HT-29 (cell line): ENCODE measurements around the gene RALGPS2. TPM values are rescaled to one million over a fixed set of nuclear protein-coding genes. Genes with fewer than 3 reads are reported as not detected.
A peak's percentile ranks its signal among the peaks of the same experiment; 100 is the strongest.

Source experiments
- DNase-seq: peaks from one replicate; pipeline ENCODE4 v3.0.0-alpha.2; 2015; ENCODE audit warnings: low spot score
- total RNA-seq: library from RNA; depleted of rRNA; stranded (reverse); fragments of >200 nt; shearing (Covaris generic); gene quantifications from 2 replicates; pipeline ENCODE4 v1.2.3, GENCODE V29; 2014; rRNA removed

Gene RALGPS2
- 11.3 and 11.6 TPM in 2 replicates for total RNA-seq

- DNase-seq = peak; percentile 81
These were observed at the start of gene RALGPS2 for GRCh38 chr1:178724728-178725465. Gene RALGPS2, plus strand, starts transcription at chr1:178725244. Its CDS starts 51,521 bp downstream, at chr1:178776765.

GRCh38 chr1:178679237-178679636 is 45.8 kb upstream of the RALGPS2 start:
- no peak for DNase-seq

- no peak for DNase-seq
These were observed 42.6 kb upstream of the RALGPS2 start for GRCh38 chr1:178682429-178682828.

- no peak for DNase-seq
These were observed 42.2 kb upstream of the RALGPS2 start for GRCh38 chr1:178682886-178683285.

GRCh38 chr1:178683291-178683690 is 41.8 kb upstream of the RALGPS2 start:
- no peak for DNase-seq

- no peak for DNase-seq
These were observed 40.9 kb upstream of the RALGPS2 start for GRCh38 chr1:178684111-178684510.

- DNase-seq = peak; percentile 44
These were observed 40.5 kb upstream of the RALGPS2 start for GRCh38 chr1:178684542-178685000.

GRCh38 chr1:178686407-178686806 is 38.6 kb upstream of the RALGPS2 start:
- DNase-seq = no peak

GRCh38 chr1:178688244-178688643 is 36.8 kb upstream of the RALGPS2 start:
- no peak for DNase-seq

- no peak for DNase-seq
These were observed 35.3 kb upstream of the RALGPS2 start for GRCh38 chr1:178689769-178690168.

GRCh38 chr1:178690496-178690895 is 34.5 kb upstream of the RALGPS2 start:
- no peak for DNase-seq

GRCh38 chr1:178692564-178693327 is 32.3 kb upstream of the RALGPS2 start:
- DNase-seq = no peak

- DNase-seq = no peak
These were observed 31.7 kb upstream of the RALGPS2 start for GRCh38 chr1:178693366-178693765.

GRCh38 chr1:178694923-178695525 is 30.0 kb upstream of the RALGPS2 start:
- DNase-seq = no peak

- DNase-seq = no peak
These were observed 22.9 kb upstream of the RALGPS2 start for GRCh38 chr1:178702146-178702545.

GRCh38 chr1:178704833-178705232 is 20.2 kb upstream of the RALGPS2 start:
- DNase-seq = no peak

- no peak for DNase-seq
These were observed 18.6 kb upstream of the RALGPS2 start for GRCh38 chr1:178706432-178706831.

GRCh38 chr1:178713259-178713658 is 11.8 kb upstream of the RALGPS2 start:
- no peak for DNase-seq

- no peak for DNase-seq
These were observed 10.6 kb upstream of the RALGPS2 start for GRCh38 chr1:178714453-178714852.

GRCh38 chr1:178716111-178716510 is 8.9 kb upstream of the RALGPS2 start:
- no peak for DNase-seq

GRCh38 chr1:178718520-178718919 is 6.5 kb upstream of the RALGPS2 start:
- DNase-seq = no peak

- no peak for DNase-seq
These were observed 1.5 kb upstream of the RALGPS2 start for GRCh38 chr1:178723546-178723945.
